Medulla oblongata (tissue), 1 donor: ENCODE measurements around the gene MRPL43.
A peak's percentile ranks its signal among the peaks of the same experiment; 100 is the strongest.

Experiments used
- DNase-seq: peaks from one replicate; pipeline ENCODE4 v3.0.0-alpha.2; 2015; ENCODE audit errors: extremely low spot score

Gene MRPL43

GRCh38 chr10:101020427-101021075 lies 33.3 kb upstream of the MRPL43 start:
- no peak for DNase-seq

- DNase-seq: no peak
Measured at GRCh38 chr10:101019440-101019703, 32.1 kb upstream of the MRPL43 start.

DNA sequence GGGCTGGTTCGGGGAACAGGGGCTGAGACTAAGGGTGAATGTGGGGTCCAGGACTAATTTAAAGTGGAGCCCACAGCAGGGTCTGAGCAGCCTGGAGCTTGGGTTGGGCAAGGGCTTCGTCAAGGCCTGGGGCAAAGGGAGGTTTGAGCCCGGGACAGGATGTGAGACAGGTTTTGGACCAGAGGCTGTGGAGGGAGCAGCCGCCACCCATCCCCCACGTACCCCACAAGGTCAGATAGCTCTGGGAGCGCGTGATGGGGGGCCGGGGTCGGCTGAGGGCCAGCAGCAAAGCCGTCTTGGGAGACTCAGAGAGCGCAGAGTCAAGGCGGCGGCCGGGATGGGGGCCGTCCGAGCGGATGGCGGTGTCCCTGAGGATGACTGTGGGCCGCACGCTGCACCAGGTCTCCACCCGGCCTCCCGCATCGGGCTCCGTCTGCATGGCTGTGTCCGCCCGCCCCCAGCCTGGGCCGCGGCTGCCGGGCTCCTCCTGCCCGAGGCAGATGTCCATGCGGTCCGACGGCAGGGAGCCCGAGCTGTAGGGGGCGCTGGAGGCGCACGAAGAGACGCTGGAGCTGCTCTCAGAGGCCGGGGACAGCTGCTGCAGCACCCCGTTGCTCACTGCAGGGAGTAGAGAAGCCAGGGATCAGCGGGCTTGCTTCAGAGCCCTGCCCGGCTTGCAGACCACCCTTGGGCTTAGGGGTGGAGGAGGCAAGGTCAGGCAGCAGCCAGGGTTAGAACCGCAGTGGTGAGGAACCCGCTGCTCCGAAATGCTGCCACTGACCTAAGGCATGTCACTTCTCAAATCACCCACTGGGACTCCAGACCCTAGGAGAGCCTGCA lies 31.5 kb upstream of the MRPL43 start:
- DNase-seq: peak; percentile 85

DNA sequence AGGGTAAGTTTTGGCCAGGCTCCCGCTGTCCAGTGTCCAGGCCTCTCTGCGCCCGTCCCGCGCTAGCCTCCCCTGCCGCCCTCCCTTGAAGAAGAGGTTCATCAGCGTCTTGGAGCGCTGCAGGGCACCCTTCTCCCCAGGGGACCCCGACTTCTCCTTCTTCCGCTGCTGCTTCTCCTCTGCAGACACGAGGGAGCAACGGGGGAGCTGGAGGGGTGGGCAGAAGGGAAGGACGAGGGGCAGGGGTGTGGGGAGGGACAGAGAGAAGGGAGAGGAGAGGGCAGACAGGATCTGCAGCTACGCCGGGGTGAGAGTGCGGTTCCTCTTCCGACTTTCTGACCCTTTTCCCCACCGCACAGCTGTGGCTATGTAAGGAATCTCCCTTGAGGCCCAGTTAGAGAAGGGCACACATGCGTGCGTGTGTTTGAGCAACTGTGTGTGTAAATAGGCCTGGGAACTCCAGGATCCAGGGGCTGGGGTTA lies 30.9 kb upstream of the MRPL43 start:
- no peak for DNase-seq

DNA sequence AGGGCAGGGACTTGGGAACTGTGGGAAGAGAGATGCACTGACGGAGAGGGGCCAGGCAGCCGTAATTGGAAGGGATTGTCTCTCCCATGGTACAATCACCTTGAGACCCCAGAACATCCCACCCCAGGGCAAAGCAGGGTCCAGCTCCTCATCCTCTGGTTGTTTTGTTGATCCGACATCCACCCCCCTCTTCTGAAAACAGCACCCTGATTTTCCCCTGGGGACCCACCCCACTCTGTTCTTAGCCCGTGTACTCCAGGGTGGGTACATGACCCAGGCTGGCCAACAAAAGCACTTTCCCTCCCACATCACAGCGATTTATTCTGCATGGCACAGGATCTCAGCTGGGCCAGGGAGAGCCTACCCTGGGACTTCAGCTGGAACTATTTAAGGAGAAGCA lies 29.5 kb upstream of the MRPL43 start:
- no peak for DNase-seq

- DNase-seq: no peak
Measured at GRCh38 chr10:101015582-101015973, 28.3 kb upstream of the MRPL43 start.

DNA sequence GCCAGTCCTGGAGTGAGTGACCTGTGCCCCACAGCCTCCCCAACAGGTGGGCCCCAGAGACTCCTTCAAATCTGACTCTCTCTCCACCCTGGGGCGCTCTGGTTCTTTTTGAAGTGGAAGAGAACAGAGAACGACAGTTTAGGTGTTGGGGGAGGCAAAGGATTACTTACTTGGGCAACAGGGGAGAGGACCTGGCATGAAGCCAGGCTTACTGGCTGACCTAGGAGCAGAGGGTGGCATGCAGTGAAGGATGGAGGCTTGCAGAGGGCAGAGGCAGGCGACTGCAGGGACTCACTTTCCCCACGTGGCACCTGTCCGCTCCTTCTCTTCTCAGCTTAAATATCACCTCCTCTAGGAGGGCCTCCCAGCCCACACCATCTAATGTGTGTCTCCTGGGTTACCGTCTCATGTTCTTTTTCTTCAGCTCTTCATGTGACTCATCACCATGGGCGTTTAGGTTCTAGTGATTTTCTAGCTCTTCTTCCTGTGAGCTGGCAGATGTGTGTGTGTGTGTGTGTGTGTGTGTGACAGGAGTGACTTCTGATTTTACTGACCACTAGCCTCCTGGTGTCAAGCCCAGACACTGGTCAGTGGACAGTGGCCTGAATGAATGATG lies 27.8 kb upstream of the MRPL43 start:
- DNase-seq: no peak

DNA sequence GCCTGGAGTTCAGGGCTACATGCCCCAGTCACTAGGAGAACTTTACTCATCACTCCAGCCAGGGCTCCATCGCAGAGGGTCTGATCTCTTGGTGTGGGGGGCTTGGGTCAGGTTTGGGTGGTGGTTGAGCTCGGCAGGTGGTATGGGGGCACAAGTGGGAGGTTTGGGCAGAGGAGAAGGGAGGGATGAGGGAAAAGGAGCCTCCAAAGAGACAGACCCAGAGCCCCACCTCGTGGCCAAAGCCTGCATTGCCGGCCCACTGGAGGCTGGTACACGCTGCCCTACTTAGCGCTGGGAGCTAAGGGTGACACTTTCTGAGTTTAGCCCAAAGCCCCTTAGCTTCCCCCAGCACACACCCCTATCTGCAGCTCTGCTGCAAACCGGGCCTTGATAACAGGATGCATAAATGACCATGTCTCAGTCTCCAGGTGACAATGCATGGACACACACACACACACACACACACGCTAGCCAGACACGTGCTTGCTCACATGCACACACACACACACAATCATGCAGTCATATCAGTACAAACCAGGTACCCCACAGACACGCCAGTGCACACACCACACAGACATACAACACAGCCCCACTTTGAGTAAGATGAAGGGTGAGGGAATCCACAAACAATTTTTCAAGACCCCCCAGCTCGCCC lies 27.1 kb upstream of the MRPL43 start:
- DNase-seq: peak; percentile 85

DNA sequence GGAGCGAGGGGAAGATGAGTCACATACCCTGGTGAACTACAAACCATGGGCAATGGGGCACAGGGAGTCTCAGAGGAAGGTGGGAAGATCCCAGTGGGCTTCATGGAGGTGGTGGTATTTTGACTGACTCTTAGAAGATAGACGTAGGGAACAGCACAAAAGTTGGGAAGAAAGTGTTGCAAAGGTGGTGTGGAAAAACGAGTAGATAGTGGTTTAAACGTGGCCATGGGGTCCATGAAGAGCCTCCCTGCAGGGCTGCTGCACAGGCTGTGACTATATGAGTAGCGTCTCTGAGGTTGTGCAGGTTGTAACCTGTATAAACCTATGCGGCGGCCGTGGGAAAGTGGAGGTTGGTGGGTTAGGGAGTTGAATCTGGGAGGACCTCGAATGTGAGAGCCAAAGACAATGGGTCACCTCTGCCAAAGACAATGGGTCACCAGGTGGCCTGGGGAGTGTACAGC lies 26.1 kb upstream of the MRPL43 start:
- DNase-seq: no peak

- peak; percentile 99 for DNase-seq
Measured at GRCh38 chr10:101012525-101013364, 25.4 kb upstream of the MRPL43 start.

DNA sequence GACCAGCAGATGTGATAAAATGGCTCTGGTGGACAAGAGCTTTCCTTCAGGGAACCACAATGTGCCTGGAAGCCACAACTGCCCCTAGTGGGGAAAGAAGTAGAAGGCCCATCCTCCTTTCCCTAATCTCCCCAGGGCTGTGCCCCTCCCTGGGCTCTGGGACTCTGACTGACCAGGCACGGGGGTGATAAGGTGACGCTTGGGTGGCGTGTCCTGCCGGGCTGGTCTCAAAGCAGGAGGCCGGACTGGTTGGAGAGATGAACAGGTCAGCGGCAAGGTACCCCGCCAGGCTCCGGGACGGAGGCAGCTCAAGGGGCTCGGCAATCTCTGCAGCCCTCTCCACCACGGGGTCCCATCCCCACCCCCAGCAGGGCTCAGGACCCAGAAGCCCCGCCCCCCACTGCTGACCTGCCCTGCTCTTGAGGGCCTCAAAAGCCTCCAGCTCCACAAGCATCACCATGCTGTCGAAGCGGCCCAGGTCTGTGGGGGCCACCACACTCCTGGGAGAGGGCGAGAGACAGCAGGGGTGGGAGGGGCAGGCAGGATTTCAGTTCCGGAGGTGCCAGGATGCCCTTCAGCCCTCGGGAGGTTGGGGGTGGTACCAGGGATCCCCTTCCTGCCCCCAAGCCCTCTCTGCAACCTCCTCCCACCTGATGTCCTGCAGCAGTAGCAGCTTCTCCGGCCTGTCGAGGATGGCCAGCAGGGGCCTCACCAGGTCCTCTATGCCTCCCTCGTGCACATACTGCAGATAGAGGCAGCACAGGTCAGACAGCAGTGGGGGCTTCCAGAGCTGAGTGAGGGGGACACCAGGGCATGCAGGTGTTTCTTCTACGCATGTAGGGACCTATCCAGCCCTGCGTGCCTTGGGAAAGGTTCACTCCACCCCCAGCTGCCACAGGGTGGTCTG lies 24.5 kb upstream of the MRPL43 start:
- no peak for DNase-seq

- no peak for DNase-seq
Measured at GRCh38 chr10:101010329-101010728, 23.0 kb upstream of the MRPL43 start.

DNA sequence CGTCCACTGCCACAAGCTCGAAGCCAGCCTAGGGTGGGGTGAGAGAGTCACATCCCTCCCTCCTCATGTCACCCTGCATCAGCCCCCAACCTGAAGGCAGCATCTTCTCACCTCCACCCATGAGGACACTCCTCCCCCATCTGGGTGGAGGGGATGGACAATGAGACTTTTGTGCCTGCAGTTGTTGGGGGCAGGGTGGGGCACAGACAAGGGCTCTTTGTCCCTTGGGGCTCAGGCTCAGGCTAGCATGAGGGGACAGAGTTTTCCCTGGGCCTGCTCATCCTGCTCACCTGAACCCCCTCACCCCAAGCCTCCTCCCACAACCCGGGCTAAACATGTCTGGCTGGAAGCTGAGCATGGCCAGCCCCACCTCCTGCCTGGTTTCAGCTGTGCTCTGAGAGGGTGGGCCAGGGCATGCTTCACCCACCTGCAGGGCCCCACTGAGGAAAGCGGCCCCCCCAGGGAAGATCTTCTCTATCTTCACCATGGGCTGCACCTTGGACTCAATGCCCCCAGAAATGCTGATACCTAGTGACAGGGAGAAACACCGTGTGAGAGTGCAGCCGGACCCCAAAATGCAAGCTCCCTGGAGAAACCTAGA lies 21.6 kb upstream of the MRPL43 start:
- peak; percentile 92 for DNase-seq

DNA sequence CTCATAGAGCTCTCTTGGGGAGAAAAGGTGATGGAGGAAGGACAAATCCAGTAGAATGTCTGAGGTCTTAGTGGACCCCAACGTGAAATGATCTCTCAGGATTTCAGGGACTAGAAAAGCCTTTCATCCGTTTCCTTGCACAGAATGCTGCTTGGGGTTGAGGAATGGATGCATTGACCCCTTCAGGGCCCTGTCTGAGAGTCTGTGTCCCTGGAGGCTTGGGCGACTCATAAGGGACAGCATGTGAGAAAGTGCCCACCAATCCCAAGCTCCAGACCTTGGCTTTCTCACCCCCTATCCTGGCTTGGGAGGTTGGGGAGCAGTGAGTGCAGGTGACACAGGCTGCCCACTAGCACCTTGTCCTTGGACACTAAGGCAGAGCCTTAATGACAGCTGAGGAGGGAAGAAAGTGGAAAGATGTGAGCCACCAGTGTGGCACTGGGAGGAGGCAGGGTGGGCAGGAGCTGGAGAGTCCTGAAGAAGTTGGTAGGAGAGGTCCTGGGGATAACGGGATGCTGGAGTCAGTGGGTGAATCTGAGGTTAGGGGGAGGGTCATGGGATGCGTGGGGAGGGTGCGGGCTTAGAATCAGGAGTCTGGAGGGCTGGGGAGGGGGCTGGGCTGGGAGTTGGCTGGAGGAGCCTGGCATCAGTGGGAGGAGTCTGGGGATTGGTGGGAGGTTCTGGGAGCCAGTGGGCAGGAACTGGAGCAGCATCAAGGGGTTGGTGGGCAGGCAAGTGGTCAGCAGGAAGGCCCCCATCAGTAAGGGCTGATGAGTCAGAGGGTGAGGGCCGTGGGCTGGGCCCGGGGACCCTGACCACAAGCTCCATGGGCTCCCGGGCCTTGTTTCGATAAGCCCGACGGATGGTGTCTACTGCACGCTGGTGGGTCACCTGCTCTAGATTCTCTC lies 20.9 kb upstream of the MRPL43 start:
- DNase-seq: peak; percentile 78

GRCh38 chr10:101007099-101007711 lies 19.9 kb upstream of the MRPL43 start:
- DNase-seq: peak; percentile 54

GRCh38 chr10:101006593-101007098 lies 19.3 kb upstream of the MRPL43 start:
- DNase-seq: no peak

DNA sequence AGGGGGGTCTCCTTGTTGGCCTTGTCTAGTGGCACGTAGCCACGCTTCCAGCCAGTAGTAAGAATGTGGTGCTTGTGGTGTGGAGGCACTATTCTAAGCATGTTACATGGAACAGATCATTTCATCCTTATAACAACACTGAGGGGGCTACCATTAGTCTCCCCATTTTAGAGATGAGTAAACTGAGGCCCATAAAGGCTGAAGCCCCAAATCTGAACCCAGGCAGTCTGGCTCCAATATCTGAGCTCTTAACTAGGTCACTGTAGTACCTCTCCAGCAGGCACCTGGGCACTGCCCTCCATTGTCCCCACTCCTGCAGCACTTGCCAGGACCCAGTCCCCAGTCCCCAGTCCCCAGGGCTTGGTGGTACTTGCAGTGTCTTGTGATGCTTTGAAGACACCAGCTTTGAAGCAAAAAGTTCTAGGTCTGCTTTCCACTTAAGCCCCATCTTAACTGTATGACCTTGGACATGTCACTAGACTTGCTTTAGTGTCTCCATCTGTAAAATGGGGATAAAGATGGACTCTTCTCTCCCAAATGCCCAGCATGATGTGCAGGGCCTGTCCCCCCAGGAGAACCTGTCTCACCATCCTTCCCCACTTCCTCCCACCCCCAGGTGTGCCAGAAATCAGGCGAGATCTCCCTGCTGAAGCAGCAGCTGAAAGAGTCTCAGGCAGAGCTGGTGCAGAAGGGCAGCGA lies 18.7 kb upstream of the MRPL43 start:
- no peak for DNase-seq

GRCh38 chr10:101005361-101005760 lies 18.1 kb upstream of the MRPL43 start:
- DNase-seq: no peak
